HepG2 (cell line): ENCODE results near the gene OPA3. TPM values are rescaled to one million over a fixed set of nuclear protein-coding genes. Genes with fewer than 3 reads are reported as not detected.

Experiments used
- ATAC-seq: fragments of 200-7000 bp; cut with Tn5 transposase; 3 replicates; pipeline ENCODE4 v1.9.1; 2020; ENCODE audit warnings: mild to moderate bottlenecking, moderate library complexity
- BruUV-seq: library from RNA; stranded (reverse); fragments of 400-500 nt; replicated peaks from 2 replicates; lab custom pipeline; 2021; lab: Mats Ljungman, UMichigan
- CTCF ChIA-PET: fragments of 300-600 bp; formaldehyde crosslinking; extraction: SDS; loops from one replicate; lab custom pipeline; 2021; ENCODE audit warnings: low total read pairs, inconsistent platforms, low intra/inter-chr PET ratio; lab: Yijun Ruan, JAX
- POLR2A ChIA-PET: fragments of 350-600 bp; sonication (Branson Sonifier 250); formaldehyde crosslinking; loops from one replicate; lab custom pipeline; 2020; ENCODE audit warnings: antibody characterized with exemption, inconsistent platforms; lab: Yijun Ruan, JAX
- DNase-seq: peaks from one replicate; pipeline ENCODE4 v3.0.0-alpha.2; 2015; ENCODE audit warnings: low spot score
- FAIRE-seq: peaks from 3 replicates; lab custom pipeline; 2011; peaks lifted over from hg19 to GRCh38; lab: Jason Lieb, UNC
- H2AFZ ChIP-seq: one replicate; pipeline ENCODE4 v1.6.1; 2011; ENCODE audit warnings: low read length, inconsistent platforms
- H3K27ac ChIP-seq: fragments of 300-600 bp; 3 replicates; pipeline ENCODE4 v1.8.0; 2011; ENCODE audit warnings: mixed run types, mild to moderate bottlenecking, mixed read lengths, low read length, inconsistent platforms; ENCODE audit not compliant: insufficient read depth; ENCODE audit errors: extremely low read length
- H3K27me3 ChIP-seq, 2 experiments: fragments of 200-600 bp in 1 of 2; 2 replicates in 1 of 2; 3 replicates in 1 of 2; pipeline versions ENCODE4 v1.6.0 to v1.8.0; 2011; ENCODE audit warnings: low read length in 2 of 2, mild to moderate bottlenecking in 2 of 2, moderate library complexity in 2 of 2, inconsistent platforms in 1 of 2; ENCODE audit not compliant: insufficient read depth in 2 of 2, control insufficient read depth in 1 of 2
- H3K36me3 ChIP-seq, 2 experiments: fragments of 200-600 bp in 1 of 2; replicated peaks in 1 of 2; 2 replicates in 1 of 2; 3 replicates in 1 of 2; pipeline versions ENCODE4 v1.5.1 to v1.8.0; 2011; ENCODE audit warnings: low read length in 2 of 2, inconsistent platforms in 1 of 2; ENCODE audit not compliant: insufficient read depth in 2 of 2, control insufficient read depth in 1 of 2
- H3K4me1 ChIP-seq: 2 replicates; pipeline ENCODE4 v1.5.1; 2012; ENCODE audit warnings: low read length, inconsistent platforms; ENCODE audit not compliant: insufficient read depth
- H3K4me2 ChIP-seq: 2 replicates; pipeline ENCODE4 v1.6.0; 2011; ENCODE audit warnings: low read depth, low read length, inconsistent platforms
- H3K4me3 ChIP-seq, 3 experiments: fragments of 200-600 bp in 1 of 3; sonication (generic), shearing (Covaris generic) in 1 of 3; replicated peaks in 1 of 3; 2 replicates each; pipeline ENCODE4 v1.5.1; 2011 to 2016; ENCODE audit warnings: low read length in 3 of 3, inconsistent platforms in 2 of 3, low read depth in 2 of 3, mild to moderate bottlenecking in 2 of 3, control low read depth in 1 of 3, mixed read lengths in 1 of 3; ENCODE audit not compliant: insufficient read depth in 1 of 3
- H3K79me2 ChIP-seq: one replicate; pipeline ENCODE4 v1.6.1; 2011; ENCODE audit warnings: low read length, inconsistent platforms; ENCODE audit not compliant: insufficient read depth
- H3K9ac ChIP-seq: 2 replicates; pipeline ENCODE4 v1.6.0; 2011; ENCODE audit warnings: mild to moderate bottlenecking, low read depth, low read length, inconsistent platforms; ENCODE audit not compliant: insufficient read depth
- H3K9me3 ChIP-seq: 2 replicates; pipeline ENCODE4 v1.5.1; 2012; ENCODE audit warnings: mild to moderate bottlenecking, low read length
- H4K20me1 ChIP-seq: 2 replicates; pipeline ENCODE4 v1.6.0; 2011; ENCODE audit warnings: inconsistent platforms, mild to moderate bottlenecking, low read length, moderate library complexity; ENCODE audit not compliant: insufficient read depth
- E2F5 ChIP-seq: sonication (generic); formaldehyde crosslinking; conservative IDR thresholded peaks from 2 replicates; pipeline ENCODE4 v1.4.0; 2020; ENCODE audit warnings: missing genetic modification reagents
- FOSL2 ChIP-seq: sonication (generic); formaldehyde crosslinking; IDR thresholded peaks from 2 replicates; pipeline ENCODE4 v1.4.0; 2020; ENCODE audit warnings: missing genetic modification reagents
- FOXP4 ChIP-seq: sonication (generic); formaldehyde crosslinking; IDR thresholded peaks from 2 replicates; pipeline ENCODE4 v1.4.0; 2020; ENCODE audit warnings: missing genetic modification reagents
- ZFP36 ChIP-seq: fragments of 150-350 bp; IDR thresholded peaks from 2 replicates; pipeline ENCODE4 v1.6.1; 2018; ENCODE audit warnings: borderline replicate concordance, low read length, low read depth; ENCODE audit not compliant: partially characterized antibody
- ZNF276 ChIP-seq: sonication (generic); formaldehyde crosslinking; IDR thresholded peaks from 2 replicates; pipeline ENCODE4 v1.4.0; 2020; ENCODE audit warnings: mild to moderate bottlenecking, low read depth, missing genetic modification reagents
- WGBS: methylation state at CpG from one replicate; pipeline ENCODE4 v1.1.6; 2017; ENCODE audit warnings: low lambda C conversion rate; 5-methylcytosine and 5-hydroxymethylcytosine counted together
- in situ Hi-C: cut with HindIII; loops from 2 replicates; pipeline ENCODE4 v1.10.0; 2017; ENCODE audit warnings: low pct_unique_long_range_greater_than_20kb; ENCODE audit not compliant: extremely low pct_ligation_motif_present
- intact Hi-C: fragments of 100-400 bp; cut with micrococcal nuclease; formaldehyde crosslinking; loops from one replicate; pipeline ENCODE4 v1.10.0; 2022; ENCODE audit not compliant: unreplicated experiment
- polyA plus RNA-seq, 8 experiments: library from polyadenylated mRNA; depleted of rRNA in 3 of 8; stranded (reverse) in 7 of 8; unstranded in 1 of 8; fragments of >200 nt; fragmentation: Illumina TruSeq in 4 of 8; extraction: Trizol in 4 of 8; gene quantifications; 2 replicates each; pipeline versions ENCODE4 v1.2.1 to v1.2.3, GENCODE V29; 2011 to 2016; ENCODE audit warnings: low read depth in 4 of 8, missing spikeins in 1 of 8, mixed read lengths in 1 of 8; ENCODE audit not compliant: insufficient read depth in 1 of 8
- total RNA-seq, 5 experiments: library from RNA; depleted of rRNA; stranded (reverse); fragments of >200 nt; fragmentation: Illumina TruSeq; extraction: Trizol; gene quantifications; 2 replicates each; pipeline ENCODE4 v1.2.3, GENCODE V29; 2016; ENCODE audit warnings: low read depth in 1 of 5
- TF ChIP-seq, protein P1 (sequence below): IDR thresholded peaks from 2 replicates; pipeline ENCODE4 v1.6.1; 2018; ENCODE audit warnings: missing genetic modification reagents, mild to moderate bottlenecking, missing compliant biosample characterization
- TF ChIP-seq, protein P2 (sequence below): sonication (generic); formaldehyde crosslinking; IDR thresholded peaks from 2 replicates; pipeline ENCODE4 v1.4.0; 2020; ENCODE audit warnings: missing genetic modification reagents
- TF ChIP-seq, protein P3 (sequence below): sonication (generic); formaldehyde crosslinking; IDR thresholded peaks from 2 replicates; pipeline ENCODE4 v1.9.0; 2021; ENCODE audit warnings: missing genetic modification reagents, borderline replicate concordance

Gene OPA3
- total and polyA plus RNA-seq, 2 of the 13 experiments (the other 11 are each of a cell fraction or from before 2014, with no cell fraction given): 8.3 to 17.7 TPM

GRCh38 chr19:45613926-45614725 lies 29.5 kb upstream of the OPA3 start:
- BruUV-seq: no TSS peak
- WGBS: 94% methylated on average over 7 of the region's 10 CpGs
- in situ Hi-C loops (no loop called here), intact Hi-C loops (no loop called here)
- H3K36me3 ChIP-seq: peaks cover 2 to 5% of the 10 kb centered on the region in 2 experiments; a peak in 2 of 5 replicates
- H3K9ac ChIP-seq: no peak overlapping the region
- FAIRE-seq (no peak), DNase-seq (no peak), ATAC-seq (no peak)
- no peaks in the 10 kb centered on the region for H3K79me2 ChIP-seq
- H3K4me2 ChIP-seq: no peak overlapping the region
- CTCF ChIA-PET: no interaction called here
- H3K27me3 ChIP-seq: no peaks in the 10 kb centered on the region
- no peak overlapping the region for H3K27ac ChIP-seq
- H4K20me1 ChIP-seq: no peaks in the 10 kb centered on the region
- TF ChIP-seq E2F5 (no peak), ZNF276 (CRISPR knock-in tag) (no peak), ZFP36 (peak; percentile 74), FOSL2 (CRISPR knock-in tag) (0 out of 2 replicates have a peak, but pooled peaks have one; percentile 12), FOXP4 (no peak)
- TF ChIP-seq, protein P1, sequence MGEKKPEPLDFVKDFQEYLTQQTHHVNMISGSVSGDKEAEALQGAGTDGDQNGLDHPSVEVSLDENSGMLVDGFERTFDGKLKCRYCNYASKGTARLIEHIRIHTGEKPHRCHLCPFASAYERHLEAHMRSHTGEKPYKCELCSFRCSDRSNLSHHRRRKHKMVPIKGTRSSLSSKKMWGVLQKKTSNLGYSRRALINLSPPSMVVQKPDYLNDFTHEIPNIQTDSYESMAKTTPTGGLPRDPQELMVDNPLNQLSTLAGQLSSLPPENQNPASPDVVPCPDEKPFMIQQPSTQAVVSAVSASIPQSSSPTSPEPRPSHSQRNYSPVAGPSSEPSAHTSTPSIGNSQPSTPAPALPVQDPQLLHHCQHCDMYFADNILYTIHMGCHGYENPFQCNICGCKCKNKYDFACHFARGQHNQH (CRISPR knock-in tag): no peak
- TF ChIP-seq, protein P2, sequence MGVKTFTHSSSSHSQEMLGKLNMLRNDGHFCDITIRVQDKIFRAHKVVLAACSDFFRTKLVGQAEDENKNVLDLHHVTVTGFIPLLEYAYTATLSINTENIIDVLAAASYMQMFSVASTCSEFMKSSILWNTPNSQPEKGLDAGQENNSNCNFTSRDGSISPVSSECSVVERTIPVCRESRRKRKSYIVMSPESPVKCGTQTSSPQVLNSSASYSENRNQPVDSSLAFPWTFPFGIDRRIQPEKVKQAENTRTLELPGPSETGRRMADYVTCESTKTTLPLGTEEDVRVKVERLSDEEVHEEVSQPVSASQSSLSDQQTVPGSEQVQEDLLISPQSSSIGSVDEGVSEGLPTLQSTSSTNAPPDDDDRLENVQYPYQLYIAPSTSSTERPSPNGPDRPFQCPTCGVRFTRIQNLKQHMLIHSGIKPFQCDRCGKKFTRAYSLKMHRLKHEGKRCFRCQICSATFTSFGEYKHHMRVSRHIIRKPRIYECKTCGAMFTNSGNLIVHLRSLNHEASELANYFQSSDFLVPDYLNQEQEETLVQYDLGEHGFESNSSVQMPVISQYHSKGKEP (CRISPR knock-in tag): no peak
- TF ChIP-seq, protein P3, sequence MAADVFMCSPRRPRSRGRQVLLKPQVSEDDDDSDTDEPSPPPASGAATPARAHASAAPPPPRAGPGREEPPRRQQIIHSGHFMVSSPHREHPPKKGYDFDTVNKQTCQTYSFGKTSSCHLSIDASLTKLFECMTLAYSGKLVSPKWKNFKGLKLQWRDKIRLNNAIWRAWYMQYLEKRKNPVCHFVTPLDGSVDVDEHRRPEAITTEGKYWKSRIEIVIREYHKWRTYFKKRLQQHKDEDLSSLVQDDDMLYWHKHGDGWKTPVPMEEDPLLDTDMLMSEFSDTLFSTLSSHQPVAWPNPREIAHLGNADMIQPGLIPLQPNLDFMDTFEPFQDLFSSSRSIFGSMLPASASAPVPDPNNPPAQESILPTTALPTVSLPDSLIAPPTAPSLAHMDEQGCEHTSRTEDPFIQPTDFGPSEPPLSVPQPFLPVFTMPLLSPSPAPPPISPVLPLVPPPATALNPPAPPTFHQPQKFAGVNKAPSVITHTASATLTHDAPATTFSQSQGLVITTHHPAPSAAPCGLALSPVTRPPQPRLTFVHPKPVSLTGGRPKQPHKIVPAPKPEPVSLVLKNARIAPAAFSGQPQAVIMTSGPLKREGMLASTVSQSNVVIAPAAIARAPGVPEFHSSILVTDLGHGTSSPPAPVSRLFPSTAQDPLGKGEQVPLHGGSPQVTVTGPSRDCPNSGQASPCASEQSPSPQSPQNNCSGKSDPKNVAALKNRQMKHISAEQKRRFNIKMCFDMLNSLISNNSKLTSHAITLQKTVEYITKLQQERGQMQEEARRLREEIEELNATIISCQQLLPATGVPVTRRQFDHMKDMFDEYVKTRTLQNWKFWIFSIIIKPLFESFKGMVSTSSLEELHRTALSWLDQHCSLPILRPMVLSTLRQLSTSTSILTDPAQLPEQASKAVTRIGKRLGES (CRISPR knock-in tag): no peak
- POLR2A ChIA-PET: interaction anchor here (1.9 to 4.6 kb wide), 2 partner anchors 28 to 30 kb away, joined by 5 to 18 read pairs; partner anchors contain the start of gene OPA3
- 0 out of 2 replicates have a peak, but pooled peaks cover 8% of the 10 kb centered on the region for H3K4me1 ChIP-seq
- no peak overlapping the region for H3K4me3 ChIP-seq
- H2AFZ ChIP-seq: no peak overlapping the region
- no peaks in the 10 kb centered on the region for H3K9me3 ChIP-seq
